ENCODE data around the gene TNXB. TPM values are rescaled to one million over a fixed set of nuclear protein-coding genes. Genes with fewer than 3 reads are reported as not detected.
"Not testable (repeated sequence)": the region's sequence is repeated elsewhere in the genome, so short reads cannot be mapped to it uniquely, and the experiment has no call there.

TNXB gene
- total and polyA plus RNA-seq, 12 donors: 36.2 to 123 (median 61.4) TPM

DNA sequence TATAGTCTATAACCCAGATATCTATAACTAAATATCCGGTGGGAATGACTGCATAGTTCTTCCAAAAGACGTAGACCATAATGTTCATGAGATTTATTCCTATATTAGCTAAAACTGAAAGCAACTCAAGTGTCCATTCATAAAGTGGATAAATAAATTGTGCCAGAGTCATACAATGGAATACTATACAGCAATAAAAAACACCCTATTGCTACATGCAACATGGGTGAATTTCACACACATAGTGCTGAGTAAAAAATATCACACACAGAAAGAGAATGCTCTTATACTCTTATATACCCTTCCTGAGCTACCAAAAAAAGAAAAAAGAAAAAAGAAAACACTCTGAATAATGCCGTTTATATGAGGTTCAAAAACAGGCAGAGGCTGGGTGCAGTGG lies 6.9 kb downstream of the TNXB start:
- no peaks in the 10 kb centered on the region for H3K9me3 ChIP-seq
- 92 to 94% methylated on average over 3 of the region's 3 CpGs for WGBS, 2 donors
- H3K4me1 ChIP-seq: peaks cover 0 to 28% (median 15%) of the 10 kb centered on the region in 9 donors
- peaks cover 0 to 11% (median 1%) of the 10 kb centered on the region in 7 donors for H3K27me3 ChIP-seq
- no peak overlapping the region for H3K27ac ChIP-seq
- DNase-seq (no peak), ATAC-seq (no peak)
- peaks cover 0 to 44% (median 3%) of the 10 kb centered on the region in 9 donors for H3K36me3 ChIP-seq
- no peak overlapping the region for H3K4me3 ChIP-seq
- TF ChIP-seq, protein P1, sequence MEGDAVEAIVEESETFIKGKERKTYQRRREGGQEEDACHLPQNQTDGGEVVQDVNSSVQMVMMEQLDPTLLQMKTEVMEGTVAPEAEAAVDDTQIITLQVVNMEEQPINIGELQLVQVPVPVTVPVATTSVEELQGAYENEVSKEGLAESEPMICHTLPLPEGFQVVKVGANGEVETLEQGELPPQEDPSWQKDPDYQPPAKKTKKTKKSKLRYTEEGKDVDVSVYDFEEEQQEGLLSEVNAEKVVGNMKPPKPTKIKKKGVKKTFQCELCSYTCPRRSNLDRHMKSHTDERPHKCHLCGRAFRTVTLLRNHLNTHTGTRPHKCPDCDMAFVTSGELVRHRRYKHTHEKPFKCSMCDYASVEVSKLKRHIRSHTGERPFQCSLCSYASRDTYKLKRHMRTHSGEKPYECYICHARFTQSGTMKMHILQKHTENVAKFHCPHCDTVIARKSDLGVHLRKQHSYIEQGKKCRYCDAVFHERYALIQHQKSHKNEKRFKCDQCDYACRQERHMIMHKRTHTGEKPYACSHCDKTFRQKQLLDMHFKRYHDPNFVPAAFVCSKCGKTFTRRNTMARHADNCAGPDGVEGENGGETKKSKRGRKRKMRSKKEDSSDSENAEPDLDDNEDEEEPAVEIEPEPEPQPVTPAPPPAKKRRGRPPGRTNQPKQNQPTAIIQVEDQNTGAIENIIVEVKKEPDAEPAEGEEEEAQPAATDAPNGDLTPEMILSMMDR (IDR thresholded peaks at IDR 0.05): no peak
- intact Hi-C loops (cut with DNase I): no loop called here

DNA sequence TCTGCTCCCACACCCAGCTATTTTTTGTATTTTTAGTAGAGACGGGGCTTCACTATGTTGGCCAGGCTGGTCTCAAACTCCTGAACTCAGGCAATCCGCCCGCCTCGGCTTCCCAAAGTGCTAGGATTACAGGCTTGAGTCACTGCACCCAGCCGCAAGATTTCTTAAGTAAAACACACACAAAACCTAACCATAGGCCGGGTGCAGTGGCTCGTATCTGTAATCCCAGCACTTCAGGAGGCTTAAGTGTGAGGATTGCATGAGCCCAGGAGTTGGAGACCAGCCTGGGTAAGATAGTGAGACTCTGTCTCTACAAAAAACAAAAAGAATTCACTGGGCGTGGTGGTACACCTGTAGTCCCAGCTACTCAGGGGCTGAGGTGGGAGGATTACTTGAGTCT lies 8.9 kb downstream of the TNXB start:
- H3K9me3 ChIP-seq; ATAC-seq; DNase-seq; H3K4me3 ChIP-seq; intact Hi-C loops (cut with DNase I); H3K27ac ChIP-seq: not testable (repeated sequence)
- Histone ChIP-seq H3K27me3 (peaks cover 0 to 31% (median 21%) of the 10 kb centered on the region in 7 donors), H3K36me3 (peaks cover 0 to 61% (median 4%) of the 10 kb centered on the region in 9 donors), H3K4me1 (peaks cover 0 to 19% (median 4%) of the 10 kb centered on the region in 9 donors)
- whole genome bisulfite sequencing, 2 donors: 84 to 92% methylated on average over 8 of the region's 8 CpGs

DNA sequence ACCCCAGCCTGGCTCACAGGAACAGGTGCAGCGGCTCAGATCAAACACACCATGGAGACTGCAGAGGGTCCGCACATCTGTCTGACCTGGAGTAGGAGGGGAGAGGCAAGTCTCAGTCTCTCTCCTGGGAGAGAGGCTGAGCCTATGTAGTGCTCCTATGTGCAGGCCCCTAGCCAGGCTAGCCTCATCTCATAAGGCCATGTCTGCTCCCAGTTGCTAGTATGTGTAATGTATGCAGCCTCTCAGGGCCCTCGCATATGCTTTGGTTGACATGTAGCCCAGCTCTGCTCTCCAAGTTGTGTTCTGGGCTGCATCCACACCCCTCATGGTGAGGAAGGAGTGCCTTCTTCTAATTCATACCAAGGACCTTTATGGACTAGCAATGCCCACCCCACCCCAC lies 11.8 kb downstream of the TNXB start:
- H3K9me3 ChIP-seq: no peaks in the 10 kb centered on the region
- peaks cover 3 to 31% (median 17%) of the 10 kb centered on the region in 9 donors for H3K4me1 ChIP-seq
- intact Hi-C loops (cut with DNase I): no loop called here
- no peak overlapping the region for H3K27ac ChIP-seq
- H3K4me3 ChIP-seq: no peak overlapping the region
- peaks cover 0 to 36% (median 22%) of the 10 kb centered on the region in 7 donors for H3K27me3 ChIP-seq
- H3K36me3 ChIP-seq: peaks cover 0 to 85% (median 3%) of the 10 kb centered on the region in 9 donors
- ATAC-seq (no peak), DNase-seq (no peak)
- WGBS, 2 donors: 94 to 96% methylated on average over 3 of the region's 3 CpGs
- TF ChIP-seq, protein P1 (IDR thresholded peaks at IDR 0.05): no peak

DNA sequence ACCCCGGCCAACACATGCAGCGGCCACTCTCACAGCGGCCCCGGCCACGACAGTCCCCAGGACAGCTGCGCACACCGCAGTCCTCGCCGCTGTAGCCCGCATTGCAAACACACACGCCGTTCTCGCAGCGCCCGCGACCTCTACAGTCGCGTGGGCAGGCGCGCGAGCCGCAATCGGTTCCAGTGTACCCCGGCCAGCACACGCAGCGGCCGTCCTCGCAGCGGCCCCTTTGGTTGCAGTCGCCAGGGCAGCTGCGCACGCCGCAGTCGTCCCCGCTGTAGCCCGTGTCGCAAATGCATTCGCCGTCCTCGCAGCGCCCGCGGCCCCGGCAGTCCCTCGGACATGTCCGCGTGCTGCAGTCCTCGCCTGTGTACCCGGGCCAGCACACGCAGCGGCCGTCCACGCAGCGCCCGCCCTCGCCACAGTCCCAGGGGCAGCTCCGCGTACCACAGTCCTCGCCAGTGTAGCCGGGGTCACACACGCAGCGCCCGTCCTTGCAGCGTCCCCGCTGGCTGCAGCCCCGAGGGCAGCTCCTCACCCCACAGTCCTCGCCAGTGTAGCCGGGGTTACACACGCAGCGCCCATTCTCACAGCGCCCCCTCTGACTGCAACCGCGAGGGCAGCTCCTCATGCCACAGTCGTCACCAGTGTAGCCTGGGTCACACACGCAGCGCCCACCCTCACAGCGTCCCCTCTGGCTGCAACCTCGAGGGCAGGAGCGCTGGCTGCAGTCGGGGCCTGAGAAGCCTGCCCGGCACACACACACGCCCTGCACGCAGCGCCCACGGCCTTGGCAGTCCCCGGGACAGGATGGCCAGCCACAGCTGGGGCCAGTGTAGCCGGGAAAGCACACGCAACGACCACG lies 12.5 kb downstream of the TNXB start:
- DNase-seq: no peak
- TF ChIP-seq, protein P1 (IDR thresholded peaks at IDR 0.05): no peak
- peak overlapping the region in 8 of 10 donors; percentile 3 to 25 (median 14) for H3K4me3 ChIP-seq

DNA sequence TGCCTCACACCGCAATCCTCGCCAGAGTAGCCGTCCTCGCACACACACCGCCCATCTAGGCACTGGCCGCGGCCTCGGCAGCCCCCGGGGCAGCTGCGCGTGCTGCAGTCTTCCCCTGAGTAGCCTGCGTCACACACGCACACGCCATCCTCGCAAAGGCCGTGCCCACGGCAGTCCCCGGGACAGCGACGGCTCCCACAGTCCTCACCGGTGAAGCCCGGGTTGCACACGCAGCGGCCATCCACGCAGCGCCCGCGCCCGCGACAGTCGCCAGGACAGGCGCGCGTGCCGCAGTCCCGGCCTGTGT lies 13.1 kb downstream of the TNXB start:
- Histone ChIP-seq H3K27me3 (peaks cover 0 to 36% (median 22%) of the 10 kb centered on the region in 7 donors), H3K27ac (no peak overlapping the region), H3K4me3 (peak overlapping the region in 7 of 10 donors; percentile 10 to 25 (median 15)), H3K9me3 (no peaks in the 10 kb centered on the region), H3K4me1 (peaks cover 3 to 40% (median 25%) of the 10 kb centered on the region in 9 donors), H3K36me3 (peaks cover 0 to 88% (median 6%) of the 10 kb centered on the region in 9 donors)
- no peak for DNase-seq
- TF ChIP-seq, protein P1 (IDR thresholded peaks at IDR 0.05): no peak
- 45 to 54% methylated on average over 36 of the region's 36 CpGs for WGBS, 2 donors
- intact Hi-C loops (cut with DNase I): no loop called here
- peak in 1 of 8 donors; percentile 23 for ATAC-seq

More for the DNA sequence above, 12.5 kb downstream of the TNXB start:
- intact Hi-C loops (cut with DNase I): no loop called here
- peak in 2 of 8 donors; percentile 23 to 43 for ATAC-seq
- no peak overlapping the region for H3K27ac ChIP-seq
- 43 to 48% methylated on average over 83 to 90 of the region's 90 CpGs for WGBS, 2 donors
- H3K36me3 ChIP-seq: peaks cover 0 to 86% (median 6%) of the 10 kb centered on the region in 9 donors
- H3K9me3 ChIP-seq: no peaks in the 10 kb centered on the region
- H3K4me1 ChIP-seq: peaks cover 3 to 38% (median 23%) of the 10 kb centered on the region in 9 donors
- H3K27me3 ChIP-seq: peaks cover 0 to 36% (median 22%) of the 10 kb centered on the region in 7 donors
